ENCODE data around the gene PRSS57. TPM values are rescaled to one million over a fixed set of nuclear protein-coding genes. Genes with fewer than 3 reads are reported as not detected.

Gene PRSS57
- total and polyA plus RNA-seq, 12 donors = 0.13 to 0.51 (median 0.22) TPM; not detected in 9

DNA sequence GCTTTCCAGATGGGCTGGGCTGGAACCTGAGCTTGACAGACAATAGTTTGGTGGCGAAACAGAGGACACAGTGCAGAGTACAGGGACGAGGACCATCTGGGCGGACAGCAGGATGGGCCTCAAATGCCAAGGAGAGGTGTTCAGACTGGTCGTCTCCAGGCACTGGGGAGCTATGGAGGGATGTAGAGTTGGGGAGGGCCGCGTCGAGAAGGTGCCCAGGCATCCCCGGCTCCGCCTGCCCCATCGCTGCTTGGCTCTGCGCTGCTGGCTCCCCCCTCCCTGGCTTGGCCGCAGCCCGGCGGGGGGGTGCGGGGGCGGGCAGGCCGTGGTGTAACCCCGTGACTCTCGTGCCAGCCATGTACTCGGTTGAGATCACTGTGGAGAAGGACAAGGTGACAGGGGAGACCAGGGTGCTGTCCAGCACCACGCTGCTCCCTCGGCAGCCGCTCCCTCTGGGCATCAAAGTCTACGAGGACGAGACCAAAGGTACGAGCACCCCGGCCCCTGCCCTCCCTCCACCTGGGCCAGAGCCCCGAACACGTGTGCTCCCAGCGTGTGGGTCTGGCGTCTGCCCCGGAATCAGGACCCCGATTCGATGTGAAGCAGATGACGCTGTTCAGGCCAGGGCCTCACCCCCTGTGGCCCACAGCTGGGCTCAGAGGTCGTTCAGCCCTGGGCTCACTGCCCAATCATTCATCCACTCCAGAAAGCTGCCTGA lies 44.9 kb upstream of the PRSS57 start:
- Histone ChIP-seq H3K36me3 (replicated peaks in 1 of 2) (peaks cover 0 to 6% of the 10 kb centered on the region in 2 donors), H3K9me3 (replicated peaks in 1 of 3) (no peaks in the 10 kb centered on the region), H3K4me3 (no peak overlapping the region), H3K27me3 (no peaks in the 10 kb centered on the region), H3K4me1 (replicated peaks in 1 of 2) (no peaks in the 10 kb centered on the region), H3K27ac (no peak overlapping the region)
- 83 to 94% (median 89%) methylated on average over 29 to 36 of the region's 36 CpGs for whole genome bisulfite sequencing, 4 donors
- TF ChIP-seq POLR2A (IDR thresholded peaks at IDR 0.05) (no peak), CTCF (IDR thresholded peaks at IDR 0.05) (no peak)
- DNase-seq = no peak
- intact Hi-C loops (cut with DNase I) = loop anchor here in 1 of 2 donors (10.0 kb wide), 1 partner anchor 145 kb away; no protein-coding TSS in a partner anchor

- DNase-seq = no peak
- Histone ChIP-seq H3K9me3 (replicated peaks in 1 of 3) (no peaks in the 10 kb centered on the region), H3K4me1 (replicated peaks in 1 of 2) (no peaks in the 10 kb centered on the region), H3K4me3 (no peak overlapping the region), H3K36me3 (replicated peaks in 1 of 2) (peaks cover 0 to 6% of the 10 kb centered on the region in 2 donors), H3K27me3 (no peaks in the 10 kb centered on the region), H3K27ac (no peak overlapping the region)
- TF ChIP-seq POLR2A (IDR thresholded peaks at IDR 0.05) = no peak
- no peak for TF ChIP-seq CTCF (IDR thresholded peaks at IDR 0.05)
- WGBS, 4 donors = 76 to 80% (median 78%) methylated on average over 17 to 23 of the region's 23 CpGs
- intact Hi-C loops (cut with DNase I) = loop anchor here in 1 of 2 donors (10.0 kb wide), 1 partner anchor 144 kb away; no protein-coding TSS in a partner anchor
Measured at GRCh38 chr19:738509-739128, 43.4 kb upstream of the PRSS57 start.

- H3K4me3 ChIP-seq = no peak overlapping the region
- WGBS, 4 donors = 37 to 41% (median 39%) methylated on average over 21 to 22 of the region's 22 CpGs
Measured at GRCh38 chr19:737591-738093, 42.4 kb upstream of the PRSS57 start.

More at GRCh38 chr19:737591-738093, 42.4 kb upstream of the PRSS57 start:
- peak in 4 of 7 donors; percentile 42 to 60 (median 46) for DNase-seq
- Histone ChIP-seq H3K4me1 (replicated peaks in 1 of 2) (no peaks in the 10 kb centered on the region), H3K36me3 (replicated peaks in 1 of 2) (peaks cover 0 to 6% of the 10 kb centered on the region in 2 donors), H3K27me3 (no peaks in the 10 kb centered on the region), H3K9me3 (replicated peaks in 1 of 3) (no peaks in the 10 kb centered on the region), H3K27ac (no peak overlapping the region)
- TF ChIP-seq POLR2A (IDR thresholded peaks at IDR 0.05) = no peak
- TF ChIP-seq CTCF (IDR thresholded peaks at IDR 0.05) = peak; percentile 13 to 62 (median 46)
- intact Hi-C loops (cut with DNase I) = loop anchor here in 1 of 2 donors (10.0 kb wide), 1 partner anchor 143 kb away; no protein-coding TSS in a partner anchor
